Keratinocyte (primary cell): ENCODE measurements around the gene HOXA6. TPM values are rescaled to one million over a fixed set of nuclear protein-coding genes. Genes with fewer than 3 reads are reported as not detected.

Source experiments
- DNase-seq: peaks from one replicate; pipeline ENCODE4 v3.0.0-alpha.2; 2011; ENCODE audit warnings: low read depth, missing footprints, low spot score
- FAIRE-seq: peaks from 2 replicates; lab custom pipeline; 2011; peaks lifted over from hg19 to GRCh38; lab: Jason Lieb, UNC
- H2AFZ ChIP-seq: 2 replicates; pipeline ENCODE4 v1.6.0; 2012; ENCODE audit warnings: low read length, control low read depth, inconsistent platforms; ENCODE audit not compliant: control insufficient read depth
- H3K27ac ChIP-seq: 2 replicates; pipeline ENCODE4 v1.5.1; 2011; ENCODE audit warnings: low read length; ENCODE audit not compliant: control insufficient read depth, insufficient read depth
- H3K27me3 ChIP-seq: 3 replicates; pipeline ENCODE4 v1.6.0; 2011; ENCODE audit warnings: low read length; ENCODE audit not compliant: control insufficient read depth, insufficient read depth; ENCODE audit errors: extremely low read depth
- H3K36me3 ChIP-seq, 2 experiments: 2 replicates in 1 of 2; 3 replicates in 1 of 2; pipeline ENCODE4 v1.5.1; 2011; ENCODE audit warnings: low read length in 2 of 2, mild to moderate bottlenecking in 1 of 2; ENCODE audit not compliant: control insufficient read depth in 2 of 2, insufficient read depth in 2 of 2; ENCODE audit errors: extremely low read depth in 1 of 2
- H3K4me1 ChIP-seq: 3 replicates; pipeline ENCODE4 v1.5.1; 2011; ENCODE audit warnings: low read length; ENCODE audit not compliant: control insufficient read depth, insufficient read depth; ENCODE audit errors: extremely low read depth
- H3K4me2 ChIP-seq: 3 replicates; pipeline ENCODE4 v1.6.0; 2011; ENCODE audit warnings: low read depth, low read length; ENCODE audit not compliant: control insufficient read depth, insufficient read depth; ENCODE audit errors: extremely low read depth
- H3K4me3 ChIP-seq, 3 experiments: fragments of 200-600 bp in 1 of 3; sonication (generic) in 1 of 3; 2 replicates in 2 of 3; 3 replicates in 1 of 3; pipeline ENCODE4 v1.5.1; 2011 to 2016; ENCODE audit warnings: low read length in 3 of 3, mild to moderate bottlenecking in 3 of 3, control low read depth in 2 of 3, inconsistent platforms in 1 of 3, low read depth in 1 of 3, mixed read lengths in 1 of 3, mixed run types in 1 of 3, moderate library complexity in 1 of 3; ENCODE audit not compliant: control insufficient read depth in 2 of 3, insufficient read depth in 2 of 3; ENCODE audit errors: extremely low read depth in 1 of 3
- H3K79me2 ChIP-seq: 2 replicates; pipeline ENCODE4 v1.6.0; 2012; ENCODE audit warnings: low read length; ENCODE audit not compliant: control insufficient read depth, insufficient read depth
- H3K9ac ChIP-seq: 3 replicates; pipeline ENCODE4 v1.6.0; 2011; ENCODE audit warnings: low read length; ENCODE audit not compliant: control insufficient read depth, insufficient read depth; ENCODE audit errors: extremely low read depth
- H3K9me1 ChIP-seq: 3 replicates; pipeline ENCODE4 v1.6.0; 2011; ENCODE audit warnings: low read length; ENCODE audit not compliant: control insufficient read depth, insufficient read depth; ENCODE audit errors: extremely low read depth
- H3K9me3 ChIP-seq: 2 replicates; pipeline ENCODE4 v1.5.1; 2012; ENCODE audit warnings: low read depth, low read length; ENCODE audit not compliant: control insufficient read depth
- H4K20me1 ChIP-seq: 3 replicates; pipeline ENCODE4 v1.6.0; 2011; ENCODE audit warnings: low read length; ENCODE audit not compliant: control insufficient read depth, insufficient read depth; ENCODE audit errors: extremely low read depth
- CTCF ChIP-seq, 3 experiments: IDR thresholded peaks in 1 of 3; conservative IDR thresholded peaks in 1 of 3; optimal IDR thresholded peaks in 1 of 3; 2 replicates in 2 of 3; 3 replicates in 1 of 3; pipeline versions ENCODE3 to v1.5.1; 2011; ENCODE audit warnings: low read length in 3 of 3, mild to moderate bottlenecking in 3 of 3, moderate library complexity in 2 of 3, control low read depth in 1 of 3, inconsistent platforms in 1 of 3; ENCODE audit not compliant: insufficient read depth in 2 of 3; ENCODE audit errors: extremely low read depth in 1 of 3
- EZH2 ChIP-seq: IDR thresholded peaks from one replicate; pipeline ENCODE4 v1.6.1; 2012; ENCODE audit warnings: inconsistent platforms, mild to moderate bottlenecking, low read length, moderate library complexity
- dilution Hi-C: fragments of 300-500 bp; cut with MboI; formaldehyde crosslinking; loops from one replicate; pipeline ENCODE4 v1.7.0; 2020; ENCODE audit warnings: low sequenced_read_pairs; ENCODE audit not compliant: extremely low pct_ligation_motif_present
- polyA plus RNA-seq, 5 experiments: library from polyadenylated mRNA; depleted of rRNA in 3 of 5; stranded (reverse) in 3 of 5; stranded (forward) in 1 of 5; unstranded in 1 of 5; fragments of >200 nt; gene quantifications; 1 replicate in 1 of 5; 2 replicates in 3 of 5; 3 replicates in 1 of 5; pipeline versions ENCODE4 v1.2.1 to v1.2.3, GENCODE V29; 2011 to 2012; ENCODE audit warnings: missing spikeins in 2 of 5, low read depth in 1 of 5, low replicate concordance in 1 of 5

Gene HOXA6
- polyA plus RNA-seq, 1 donor (not counting 4 experiments of a cell fraction or from before 2014, with no cell fraction given): 0.54 TPM

DNA sequence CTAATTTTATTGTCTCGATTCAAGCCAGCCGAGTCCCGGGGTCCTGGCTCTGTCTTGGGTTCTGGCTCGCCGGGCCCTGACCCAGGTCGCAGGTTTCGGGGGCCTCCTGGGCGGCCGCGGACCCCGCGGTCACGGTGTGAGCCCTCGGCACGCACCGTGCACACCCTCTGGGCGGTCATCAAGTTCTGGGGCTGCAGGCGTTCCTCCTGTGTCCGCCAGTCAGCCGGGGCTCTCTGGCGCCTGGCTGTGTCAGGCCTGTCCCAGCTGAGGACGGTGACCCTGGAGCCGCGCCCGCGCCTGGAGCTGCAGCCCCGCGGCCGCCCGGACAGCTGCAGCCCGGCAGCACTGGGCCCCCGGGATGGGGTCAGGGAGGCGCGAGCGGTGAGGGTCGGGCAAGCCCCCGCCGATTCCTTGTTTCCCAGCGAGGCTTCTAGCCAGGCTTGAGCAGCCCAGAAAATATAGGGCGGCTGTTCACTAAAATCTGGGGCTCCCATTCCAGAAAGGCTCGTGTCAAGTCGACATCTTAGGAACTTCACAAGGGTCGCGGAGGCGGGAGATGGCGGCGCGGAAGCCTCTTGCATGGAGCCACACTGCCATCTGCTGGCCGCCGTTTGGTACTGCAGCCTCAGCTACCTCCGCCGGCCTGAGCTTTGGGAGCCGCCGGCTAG, 13.1 kb upstream of the HOXA6 start:
- Histone ChIP-seq H3K9me1 (no peaks in the 10 kb centered on the region), H3K9ac (peak overlapping the region; percentile 90), H3K36me3 (peaks cover 4 to 10% of the 10 kb centered on the region in 2 experiments), H3K27ac (peak overlapping the region; percentile 87), H3K9me3 (no peaks in the 10 kb centered on the region), H3K79me2 (peaks cover 53% of the 10 kb centered on the region), H3K4me2 (peak overlapping the region; percentile 98), H3K4me3 (peak overlapping the region; percentile 78 to 94 (median 80)), H3K4me1 (peaks cover 42% of the 10 kb centered on the region), H4K20me1 (no peaks in the 10 kb centered on the region), H2AFZ (peak overlapping the region; percentile 87), H3K27me3 (no peaks in the 10 kb centered on the region)
- DNase-seq: no peak
- TF ChIP-seq CTCF (optimal IDR thresholded peaks at IDR 0.05 in 1 of 3, IDR thresholded peaks at IDR 0.05 in 1 of 3, conservative IDR thresholded peaks at IDR 0.05 in 1 of 3; ENCODE audit: extremely low read depth in 1 of 3, insufficient read depth in 2 of 3, low read length in 3 of 3): peak in 2 of 3 experiments; percentile 79 to 99
- no peak for TF ChIP-seq EZH2
- dilution Hi-C loops: no loop called here
- FAIRE-seq: peak; percentile 69

GRCh38 chr7:27160145-27160545, 12.6 kb upstream of the HOXA6 start:
- dilution Hi-C loops: no loop called here
- Histone ChIP-seq H3K79me2 (peaks cover 54% of the 10 kb centered on the region), H3K9me3 (no peaks in the 10 kb centered on the region), H3K4me2 (peak overlapping the region; percentile 98), H3K36me3 (peaks cover 4 to 10% of the 10 kb centered on the region in 2 experiments), H4K20me1 (no peaks in the 10 kb centered on the region), H3K9me1 (no peaks in the 10 kb centered on the region), H3K4me3 (peak overlapping the region; percentile 78 to 94 (median 80)), H2AFZ (peak overlapping the region; percentile 87), H3K27me3 (no peaks in the 10 kb centered on the region), H3K4me1 (peaks cover 48% of the 10 kb centered on the region), H3K9ac (peak overlapping the region; percentile 90), H3K27ac (peak overlapping the region; percentile 87)
- DNase-seq: no peak
- TF ChIP-seq CTCF (optimal IDR thresholded peaks at IDR 0.05 in 1 of 3, IDR thresholded peaks at IDR 0.05 in 1 of 3, conservative IDR thresholded peaks at IDR 0.05 in 1 of 3; ENCODE audit: extremely low read depth in 1 of 3, insufficient read depth in 2 of 3, low read length in 3 of 3): no peak
- no peak for TF ChIP-seq EZH2
- FAIRE-seq: peak; percentile 41
